SU-DHL-6 (cell line): ENCODE results near the gene ARNT2.

Experiments used
- H2AFZ ChIP-seq: fragments of 200-600 bp; sonication (generic); 2 replicates; pipeline ENCODE4 v1.6.1; 2014; ENCODE audit warnings: low read depth, mild to moderate bottlenecking, moderate library complexity, mixed read lengths, antibody characterized with exemption, low read length; ENCODE audit not compliant: severe bottlenecking
- H3F3A ChIP-seq: fragments of 200-600 bp; shearing (Covaris generic); 2 replicates; pipeline ENCODE4 v1.6.0; 2016; ENCODE audit warnings: antibody characterized with exemption, mild to moderate bottlenecking; ENCODE audit not compliant: insufficient read depth
- H3K27ac ChIP-seq: fragments of 200-600 bp; sonication (generic); 2 replicates; pipeline ENCODE4 v1.5.1; 2016; ENCODE audit warnings: low read depth, mild to moderate bottlenecking, low read length, moderate library complexity, mixed read lengths
- H3K27me3 ChIP-seq: fragments of 200-600 bp; sonication (generic), shearing (Covaris generic); 2 replicates; pipeline ENCODE4 v1.6.0; 2014; ENCODE audit warnings: mild to moderate bottlenecking, low read length
- H3K36me3 ChIP-seq: fragments of 200-600 bp; sonication (generic); 2 replicates; pipeline ENCODE4 v1.6.1; 2014; ENCODE audit warnings: mild to moderate bottlenecking, low read length, mixed read lengths
- H3K4me2 ChIP-seq: fragments of 300-600, 200-600 bp; shearing (Covaris generic), sonication (generic); 2 replicates; pipeline ENCODE4 v1.6.0; 2014; ENCODE audit warnings: low read length, low read depth, mild to moderate bottlenecking; ENCODE audit not compliant: poor library complexity, severe bottlenecking
- H3K4me3 ChIP-seq: fragments of 200-600 bp; sonication (generic); 2 replicates; pipeline ENCODE4 v1.5.1; 2014; ENCODE audit warnings: antibody characterized with exemption, low read length, mild to moderate bottlenecking, mixed read lengths; ENCODE audit not compliant: insufficient read depth, poor library complexity, severe bottlenecking
- H3K79me2 ChIP-seq: fragments of 200-600 bp; sonication (generic); 2 replicates; pipeline ENCODE4 v1.6.1; 2014; ENCODE audit warnings: mild to moderate bottlenecking, low read length, moderate library complexity; ENCODE audit not compliant: insufficient read depth
- H3K9ac ChIP-seq: fragments of 200-600 bp; sonication (generic); 2 replicates; pipeline ENCODE4 v1.7.0; 2014; ENCODE audit warnings: mild to moderate bottlenecking, low read length
- H3K9me2 ChIP-seq: fragments of 200-600 bp; sonication (generic); replicated peaks from 2 replicates; pipeline ENCODE4 v1.6.1; 2014; ENCODE audit warnings: low read length; ENCODE audit not compliant: insufficient read depth
- H3K9me3 ChIP-seq: fragments of 200-600 bp; sonication (generic); 2 replicates; pipeline ENCODE4 v1.6.1; 2014; ENCODE audit warnings: low read length, mixed read lengths; ENCODE audit not compliant: insufficient read depth
- H4K20me1 ChIP-seq: fragments of 200-600 bp; sonication (generic); 2 replicates; pipeline ENCODE4 v1.6.1; 2014; ENCODE audit warnings: low read depth, mild to moderate bottlenecking, antibody characterized with exemption, low read length, moderate library complexity, mixed read lengths
- EZH2phosphoT487 ChIP-seq: fragments of 200-600 bp; sonication (generic), shearing (Covaris generic); conservative IDR thresholded peaks from 2 replicates; pipeline ENCODE4 v1.6.1; 2018; ENCODE audit warnings: mild to moderate bottlenecking, antibody characterized with exemption, low read length, moderate library complexity, mixed read lengths
- TF ChIP-seq, protein P1 (sequence below): fragments of 200-600 bp; sonication (generic); IDR thresholded peaks from one replicate; pipeline ENCODE4 v1.5.1; 2017; ENCODE audit warnings: antibody characterized with exemption, mild to moderate bottlenecking, low read length, moderate library complexity; ENCODE audit not compliant: insufficient read depth, poor library complexity, severe bottlenecking

The ARNT2 gene

DNA sequence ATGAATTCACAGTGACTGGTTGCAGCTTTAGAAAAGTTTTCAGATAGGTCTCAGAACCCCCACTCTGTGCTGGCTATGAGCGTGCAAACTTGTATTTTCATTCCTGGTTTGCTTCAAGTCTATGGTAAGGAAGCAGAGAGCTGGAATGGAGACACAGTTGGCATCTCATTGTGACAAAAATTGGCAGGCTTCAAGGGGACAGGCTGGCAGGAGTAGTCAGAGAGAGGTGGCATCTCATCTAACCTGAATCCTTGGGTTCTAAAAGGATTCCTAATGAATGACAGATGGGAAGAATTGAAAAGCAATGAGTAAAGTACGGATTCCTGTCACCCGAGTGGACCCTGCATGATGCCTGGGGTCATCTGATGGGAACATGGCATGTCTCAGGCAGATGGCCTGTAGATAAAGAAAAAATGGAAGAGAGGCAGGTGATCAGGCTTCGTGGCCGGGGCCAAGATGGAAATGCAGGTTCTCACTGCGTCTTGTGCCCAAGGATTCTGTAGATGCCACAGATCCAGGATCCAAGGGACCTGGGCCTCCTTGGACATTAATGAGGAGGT, 201.5 kb downstream of the ARNT2 start:
- Histone ChIP-seq H4K20me1 (no peaks in the 10 kb centered on the region), H3K79me2 (no peaks in the 10 kb centered on the region), H3F3A (no peaks in the 10 kb centered on the region), H3K9ac (no peak overlapping the region), H3K9me3 (no peaks in the 10 kb centered on the region), H3K4me3 (no peak overlapping the region), H3K27ac (no peak overlapping the region), H3K27me3 (no peaks in the 10 kb centered on the region), H3K9me2 (no peaks in the 10 kb centered on the region), H3K36me3 (no peaks in the 10 kb centered on the region), H3K4me2 (no peak overlapping the region), H2AFZ (no peak overlapping the region)
- TF ChIP-seq, protein P1, sequence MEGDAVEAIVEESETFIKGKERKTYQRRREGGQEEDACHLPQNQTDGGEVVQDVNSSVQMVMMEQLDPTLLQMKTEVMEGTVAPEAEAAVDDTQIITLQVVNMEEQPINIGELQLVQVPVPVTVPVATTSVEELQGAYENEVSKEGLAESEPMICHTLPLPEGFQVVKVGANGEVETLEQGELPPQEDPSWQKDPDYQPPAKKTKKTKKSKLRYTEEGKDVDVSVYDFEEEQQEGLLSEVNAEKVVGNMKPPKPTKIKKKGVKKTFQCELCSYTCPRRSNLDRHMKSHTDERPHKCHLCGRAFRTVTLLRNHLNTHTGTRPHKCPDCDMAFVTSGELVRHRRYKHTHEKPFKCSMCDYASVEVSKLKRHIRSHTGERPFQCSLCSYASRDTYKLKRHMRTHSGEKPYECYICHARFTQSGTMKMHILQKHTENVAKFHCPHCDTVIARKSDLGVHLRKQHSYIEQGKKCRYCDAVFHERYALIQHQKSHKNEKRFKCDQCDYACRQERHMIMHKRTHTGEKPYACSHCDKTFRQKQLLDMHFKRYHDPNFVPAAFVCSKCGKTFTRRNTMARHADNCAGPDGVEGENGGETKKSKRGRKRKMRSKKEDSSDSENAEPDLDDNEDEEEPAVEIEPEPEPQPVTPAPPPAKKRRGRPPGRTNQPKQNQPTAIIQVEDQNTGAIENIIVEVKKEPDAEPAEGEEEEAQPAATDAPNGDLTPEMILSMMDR = no peak
- TF ChIP-seq EZH2phosphoT487 = no peak

DNA sequence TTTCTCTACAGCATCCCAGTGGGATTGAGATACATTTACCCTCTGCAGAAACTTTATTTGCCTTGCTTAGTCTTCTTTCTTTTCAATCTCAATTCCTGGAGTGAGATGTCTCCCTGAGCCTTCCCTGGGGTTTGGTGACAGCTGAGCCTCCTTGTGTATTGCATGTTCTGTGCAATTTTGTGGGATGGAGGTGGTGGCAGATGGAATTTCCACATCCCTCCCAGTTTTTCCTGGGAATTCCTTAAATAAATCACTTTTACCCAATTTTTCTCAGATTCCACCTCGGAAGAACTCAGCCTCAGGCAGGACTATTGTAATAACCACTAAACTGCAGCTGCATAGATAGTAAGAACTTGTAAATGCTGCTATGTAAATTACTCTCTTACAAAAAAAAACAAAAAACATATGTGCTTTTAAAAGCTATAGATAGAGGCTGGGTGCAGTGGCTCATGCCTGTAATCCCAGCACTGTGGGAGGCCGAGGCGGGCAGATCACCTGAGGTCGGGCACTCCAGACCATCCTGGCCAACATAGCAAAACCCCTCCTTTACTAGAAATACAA, 202.4 kb downstream of the ARNT2 start:
- H3K9ac ChIP-seq = no peak overlapping the region
- no peaks in the 10 kb centered on the region for H3K79me2 ChIP-seq
- H3F3A ChIP-seq = no peaks in the 10 kb centered on the region
- H3K4me2 ChIP-seq = no peak overlapping the region
- H3K9me2 ChIP-seq = no peaks in the 10 kb centered on the region
- TF ChIP-seq EZH2phosphoT487 = no peak
- TF ChIP-seq, protein P1 = no peak
- no peaks in the 10 kb centered on the region for H3K9me3 ChIP-seq
- H3K4me3 ChIP-seq = no peak overlapping the region
- H3K36me3 ChIP-seq = no peaks in the 10 kb centered on the region
- no peak overlapping the region for H2AFZ ChIP-seq
- no peaks in the 10 kb centered on the region for H3K27me3 ChIP-seq
- H3K27ac ChIP-seq = no peak overlapping the region
- H4K20me1 ChIP-seq = no peaks in the 10 kb centered on the region

DNA sequence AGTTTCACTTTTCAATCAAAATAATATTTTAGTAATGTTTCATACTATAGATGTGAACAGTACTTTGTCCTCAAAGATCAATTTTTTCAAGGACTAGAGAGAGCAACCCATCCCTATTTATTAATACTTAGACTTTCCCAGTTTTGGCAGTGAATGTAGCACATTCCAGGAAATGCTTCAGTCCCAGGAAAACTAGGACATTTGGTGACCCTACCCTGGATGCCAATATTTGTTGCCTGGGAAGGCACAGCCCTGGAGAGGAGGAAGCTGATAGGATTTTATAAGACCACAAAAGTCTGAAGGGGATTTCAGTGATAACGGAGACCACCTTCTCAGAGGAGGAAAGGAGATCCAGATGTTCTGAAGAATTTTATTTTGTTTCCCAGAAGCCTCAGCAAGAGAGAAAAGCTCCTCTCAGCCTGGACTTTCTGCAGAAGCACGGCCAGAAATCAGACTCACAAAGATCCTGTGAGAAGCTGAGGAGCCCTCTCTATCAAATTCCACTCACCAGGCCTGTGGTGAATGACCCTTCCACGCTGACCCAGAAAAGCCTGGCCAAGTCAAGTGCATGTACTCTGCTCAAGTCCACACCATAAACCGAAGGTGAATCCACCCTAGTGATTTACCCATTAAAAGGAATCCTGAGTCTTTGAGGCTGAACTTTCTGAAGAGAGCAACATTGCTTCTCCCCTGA, 203.3 kb downstream of the ARNT2 start:
- H3K79me2 ChIP-seq = no peaks in the 10 kb centered on the region
- TF ChIP-seq EZH2phosphoT487 = no peak
- TF ChIP-seq, protein P1 = no peak
- no peak overlapping the region for H2AFZ ChIP-seq

More for the DNA sequence above, 203.3 kb downstream of the ARNT2 start:
- Histone ChIP-seq H3K9ac (no peak overlapping the region), H3K9me2 (no peaks in the 10 kb centered on the region), H3K36me3 (no peaks in the 10 kb centered on the region), H3F3A (no peaks in the 10 kb centered on the region), H3K9me3 (no peaks in the 10 kb centered on the region), H3K4me2 (no peak overlapping the region), H3K4me3 (no peak overlapping the region), H3K27me3 (no peaks in the 10 kb centered on the region), H3K27ac (no peak overlapping the region), H4K20me1 (no peaks in the 10 kb centered on the region)
